ENCODE data around the gene CZIB.

- TF ChIP-seq CTCF (CRISPR knock-in tag; IDR thresholded peaks at IDR 0.05): no peak
- TF ChIP-seq ETV6 (CRISPR knock-in tag; conservative IDR thresholded peaks at IDR 0.05): no peak
- TF ChIP-seq ELF1 (CRISPR knock-in tag; IDR thresholded peaks at IDR 0.05): peak; percentile 91
These were observed 23.7 kb downstream of the CZIB start, which contains the start of gene CPT2 for GRCh38 chr1:53196485-53197290.

All from HepG2 (cell line).